Endothelial cell of umbilical vein (primary cell): ENCODE measurements around the gene IL15. TPM values are rescaled to one million over a fixed set of nuclear protein-coding genes. Genes with fewer than 3 reads are reported as not detected.

Source experiments
- BruUV-seq: library from RNA; stranded (reverse); fragments of 400-500 nt; replicated peaks from 2 replicates; lab custom pipeline; 2021; lab: Mats Ljungman, UMichigan
- CTCF ChIA-PET: fragments of 300-600, 350-600 bp; sonication (Branson Sonifier 250); formaldehyde crosslinking; loops from one replicate; lab custom pipeline; 2021; ENCODE audit warnings: antibody characterized with exemption, inconsistent platforms; lab: Charles Lee
- POLR2A ChIA-PET: fragments of 300-600, 350-600 bp; sonication (Branson Sonifier 250); formaldehyde crosslinking; loops from one replicate; lab custom pipeline; 2021; ENCODE audit warnings: antibody characterized with exemption, inconsistent platforms; lab: Charles Lee
- DNase-seq: peaks from one replicate; pipeline ENCODE4 v3.0.0-alpha.2; 2011; ENCODE audit warnings: low read depth, low spot score
- FAIRE-seq: peaks from 2 replicates; lab custom pipeline; 2011; peaks lifted over from hg19 to GRCh38; lab: Jason Lieb, UNC
- H2AFZ ChIP-seq: 2 replicates; pipeline ENCODE4 v1.6.0; 2012; ENCODE audit warnings: low read depth, low read length, control low read depth, inconsistent platforms
- H3K27ac ChIP-seq: 2 replicates; pipeline ENCODE4 v1.5.1; 2011; ENCODE audit warnings: low read depth, mild to moderate bottlenecking, control low read depth, low read length, moderate library complexity; ENCODE audit not compliant: insufficient read depth
- H3K27me3 ChIP-seq, 2 experiments: 2 replicates each; pipeline versions ENCODE4 v1.6.0 to v1.6.1; 2011; ENCODE audit warnings: low read length in 2 of 2, mixed read lengths in 1 of 2; ENCODE audit not compliant: control insufficient read depth in 2 of 2, insufficient read depth in 2 of 2
- H3K36me3 ChIP-seq, 2 experiments: 2 replicates in 1 of 2; 3 replicates in 1 of 2; pipeline ENCODE4 v1.5.1; 2011; ENCODE audit warnings: low read length in 2 of 2, mild to moderate bottlenecking in 1 of 2, moderate library complexity in 1 of 2; ENCODE audit not compliant: control insufficient read depth in 2 of 2, insufficient read depth in 2 of 2; ENCODE audit errors: extremely low read depth in 1 of 2
- H3K4me1 ChIP-seq: 3 replicates; pipeline ENCODE4 v1.5.1; 2011; ENCODE audit warnings: mild to moderate bottlenecking, low read length; ENCODE audit not compliant: control insufficient read depth, insufficient read depth; ENCODE audit errors: extremely low read depth
- H3K4me2 ChIP-seq: 2 replicates; pipeline ENCODE4 v1.6.1; 2011; ENCODE audit warnings: low read length, control low read depth, mixed read lengths; ENCODE audit not compliant: insufficient read depth
- H3K4me3 ChIP-seq, 3 experiments: fragments of 200-600 bp in 1 of 3; sonication (generic), shearing (Covaris generic) in 1 of 3; replicated peaks in 1 of 3; 2 replicates each; pipeline ENCODE4 v1.5.1; 2011 to 2016; ENCODE audit warnings: control low read depth in 3 of 3, low read length in 3 of 3, mild to moderate bottlenecking in 2 of 3, inconsistent platforms in 1 of 3, low read depth in 1 of 3, moderate library complexity in 1 of 3; ENCODE audit not compliant: insufficient read depth in 1 of 3
- H3K79me2 ChIP-seq: 2 replicates; pipeline ENCODE4 v1.6.0; 2012; ENCODE audit warnings: low read length, inconsistent platforms; ENCODE audit not compliant: control insufficient read depth, insufficient read depth
- H3K9ac ChIP-seq: replicated peaks from 2 replicates; pipeline ENCODE3; 2011; ENCODE audit warnings: low read length, control low read depth; ENCODE audit not compliant: insufficient read depth; ENCODE audit errors: extremely low read depth
- H3K9me1 ChIP-seq: replicated peaks from 3 replicates; pipeline ENCODE4 v1.6.0; 2011; ENCODE audit warnings: mild to moderate bottlenecking, low read length; ENCODE audit not compliant: control insufficient read depth, insufficient read depth; ENCODE audit errors: extremely low read depth
- H3K9me3 ChIP-seq: replicated peaks from 2 replicates; pipeline ENCODE4 v1.5.1; 2012; ENCODE audit warnings: low read length, inconsistent platforms; ENCODE audit not compliant: control insufficient read depth, insufficient read depth
- H4K20me1 ChIP-seq: replicated peaks from 2 replicates; pipeline ENCODE3; 2011; ENCODE audit warnings: mild to moderate bottlenecking, low read length; ENCODE audit not compliant: control insufficient read depth, insufficient read depth; ENCODE audit errors: extremely low read depth
- CTCF ChIP-seq, 2 donors: IDR thresholded peaks; 1 replicate in 1 of 2; 2 replicates in 1 of 2; pipeline ENCODE4 v1.5.1; 2011; ENCODE audit warnings: low read length in 2 of 2, mild to moderate bottlenecking in 2 of 2, moderate library complexity in 2 of 2, control low read depth in 1 of 2, inconsistent platforms in 1 of 2, low read depth in 1 of 2; ENCODE audit not compliant: insufficient read depth in 1 of 2; ENCODE audit errors: extremely low read depth in 1 of 2
- EZH2 ChIP-seq: IDR thresholded peaks from 2 replicates; pipeline ENCODE4 v1.6.1; 2012; ENCODE audit warnings: borderline replicate concordance, low read depth, mild to moderate bottlenecking, moderate library complexity, low read length, inconsistent platforms; ENCODE audit not compliant: severe bottlenecking
- FOS ChIP-seq: IDR thresholded peaks from 2 replicates; pipeline ENCODE4 v1.6.1; 2011; ENCODE audit warnings: mild to moderate bottlenecking, low read length, moderate library complexity, borderline replicate concordance; ENCODE audit not compliant: insufficient read depth
- GATA2 ChIP-seq: IDR thresholded peaks from 2 replicates; pipeline ENCODE4 v1.7.0; 2011; ENCODE audit warnings: low read depth, mild to moderate bottlenecking, moderate library complexity, mixed read lengths, low read length; ENCODE audit not compliant: insufficient read length, insufficient read depth
- JUN ChIP-seq: IDR thresholded peaks from 2 replicates; pipeline ENCODE4 v1.6.1; 2011; ENCODE audit warnings: borderline replicate concordance, low read depth; ENCODE audit not compliant: insufficient read length, insufficient read depth
- MAX ChIP-seq: IDR thresholded peaks from 2 replicates; pipeline ENCODE4 v1.6.1; 2011; ENCODE audit not compliant: insufficient read depth, insufficient read length
- MYC ChIP-seq: IDR thresholded peaks from one replicate; pipeline ENCODE4 v1.6.1; 2011; ENCODE audit warnings: mild to moderate bottlenecking, low read depth, low read length
- POLR2A ChIP-seq: IDR thresholded peaks from 2 replicates; pipeline ENCODE4 v1.6.1; 2012; ENCODE audit warnings: low read depth, mild to moderate bottlenecking, control low read depth, low read length
- POLR2AphosphoS5 ChIP-seq: IDR thresholded peaks from 2 replicates; pipeline ENCODE4 v1.6.1; 2012; ENCODE audit warnings: low read depth, mild to moderate bottlenecking, control low read depth, low read length, moderate library complexity; ENCODE audit not compliant: insufficient read depth
- dilution Hi-C: fragments of 300-500 bp; cut with MboI; formaldehyde crosslinking; loops from one replicate; pipeline ENCODE4 v1.15.0; 2019; ENCODE audit warnings: low sequenced_read_pairs; ENCODE audit not compliant: extremely low pct_ligation_motif_present
- intact Hi-C: fragments of 100-400 bp; cut with micrococcal nuclease; formaldehyde crosslinking; loops from one replicate; pipeline ENCODE4 v1.10.0; 2022
- polyA plus RNA-seq, 4 experiments: library from polyadenylated mRNA; depleted of rRNA in 3 of 4; stranded (reverse) in 3 of 4; unstranded in 1 of 4; fragments of >200 nt; gene quantifications; 2 replicates each; pipeline versions ENCODE4 v1.2.1 to v1.2.3, GENCODE V29; 2011 to 2012; ENCODE audit warnings: missing spikeins in 1 of 4
- total RNA-seq: library from RNA; stranded (reverse); gene quantifications from 2 replicates; pipeline ENCODE4 v1.2.3, GENCODE V29; 2021

Gene IL15
- total and polyA plus RNA-seq, 2 donors (not counting 3 experiments of a cell fraction or from before 2014, with no cell fraction given), result 3.0 to 3.1 TPM

- intact Hi-C loops, result no loop called here
- Histone ChIP-seq H3K27ac (no peak overlapping the region), H3K9ac (no peak overlapping the region), H3K9me1 (no peaks in the 10 kb centered on the region), H2AFZ (no peak overlapping the region), H3K4me1 (peaks cover 5% of the 10 kb centered on the region), H3K9me3 (no peaks in the 10 kb centered on the region), H3K4me3 (no peak overlapping the region), H3K79me2 (no peaks in the 10 kb centered on the region), H3K27me3 (no peaks in the 10 kb centered on the region), H4K20me1 (no peaks in the 10 kb centered on the region), H3K4me2 (no peak overlapping the region), H3K36me3 (no peaks in the 10 kb centered on the region)
- TF ChIP-seq MAX (no peak), FOS (no peak), POLR2A (no peak), CTCF (IDR thresholded peaks at IDR 0.05; ENCODE audit: extremely low read depth in 1 of 2, insufficient read depth in 1 of 2, low read depth in 1 of 2, low read length in 2 of 2) (no peak), JUN (no peak)
- no TSS peak for BruUV-seq
- dilution Hi-C loops, result no loop called here
- DNase-seq (no peak), FAIRE-seq (no peak)
- CTCF ChIA-PET, result no interaction called here
- POLR2A ChIA-PET, result no interaction called here
Measured at GRCh38 chr4:141657550-141658250, 21.3 kb downstream of the IL15 start.

- FAIRE-seq (no peak), DNase-seq (peak; percentile 7)
- CTCF ChIA-PET, result no interaction called here
- BruUV-seq, result no TSS peak
- no peaks in the 10 kb centered on the region for H4K20me1 ChIP-seq
- no peaks in the 10 kb centered on the region for H3K36me3 ChIP-seq
- no peak overlapping the region for H3K9ac ChIP-seq
- H3K27me3 ChIP-seq, result no peaks in the 10 kb centered on the region
- H3K27ac ChIP-seq, result no peak overlapping the region
- H3K9me1 ChIP-seq, result no peaks in the 10 kb centered on the region
- dilution Hi-C loops, result no loop called here
- POLR2A ChIA-PET, result no interaction called here
- no peak for TF ChIP-seq POLR2AphosphoS5
- no peak for TF ChIP-seq CTCF (IDR thresholded peaks at IDR 0.05; ENCODE audit: extremely low read depth in 1 of 2, insufficient read depth in 1 of 2, low read depth in 1 of 2, low read length in 2 of 2)
- no peak for TF ChIP-seq MAX
- TF ChIP-seq JUN, result no peak
- no peak for TF ChIP-seq FOS
- no peak for TF ChIP-seq EZH2
- TF ChIP-seq MYC, result no peak
- no peak for TF ChIP-seq POLR2A
- TF ChIP-seq GATA2, result no peak
- H3K4me2 ChIP-seq, result no peak overlapping the region
- no peaks in the 10 kb centered on the region for H3K9me3 ChIP-seq
- no peak overlapping the region for H3K4me3 ChIP-seq
- no peaks in the 10 kb centered on the region for H3K79me2 ChIP-seq
- intact Hi-C loops, result no loop called here
- H2AFZ ChIP-seq, result no peak overlapping the region
- peaks cover 5% of the 10 kb centered on the region for H3K4me1 ChIP-seq
Measured at GRCh38 chr4:141658309-141658708, 21.9 kb downstream of the IL15 start.
